ENCODE results near the gene ZNF534. TPM values are rescaled to one million over a fixed set of nuclear protein-coding genes. Genes with fewer than 3 reads are reported as not detected.

Gene ZNF534
- total and polyA plus RNA-seq, 2 of the 8 experiments (the other 6 are each of a cell fraction or from before 2014, with no cell fraction given), result not detected

- Histone ChIP-seq H2BK15ac (ENCODE audit: low read length) (no peak overlapping the region), H3K4me3 (ENCODE audit: extremely low read depth in 1 of 4, insufficient read depth in 2 of 4, low read depth in 3 of 4, low read length in 4 of 4) (no peak overlapping the region), H2BK5ac (ENCODE audit: low read depth, low read length) (no peak overlapping the region), H3K23me2 (ENCODE audit: low read depth, low read length) (no peaks in the 10 kb centered on the region), H3K27ac (ENCODE audit: low read depth, low read length) (no peak overlapping the region), H3K9me3 (ENCODE audit: insufficient read depth in 2 of 2, low read depth in 1 of 2, low read length in 1 of 2) (no peaks in the 10 kb centered on the region), H3K14ac (ENCODE audit: insufficient read length) (no peak overlapping the region), H3K4ac (replicated peaks; ENCODE audit: insufficient read length, low read depth, low read length) (no peak overlapping the region), H3K36me3 (ENCODE audit: control insufficient read depth in 2 of 4, insufficient read depth in 4 of 4, low read length in 3 of 4) (no peaks in the 10 kb centered on the region), H2AK5ac (ENCODE audit: low read depth, low read length) (no peak overlapping the region), H3K9ac (replicated peaks in 1 of 4; ENCODE audit: extremely low read depth in 1 of 4, low read depth in 3 of 4, low read length in 3 of 4) (no peak overlapping the region), H4K8ac (ENCODE audit: extremely low read depth, insufficient read depth, low read length) (no peak overlapping the region), H3K4me1 (replicated peaks in 1 of 4; ENCODE audit: control insufficient read depth in 3 of 4, insufficient read depth in 4 of 4, low read length in 3 of 4) (no peaks in the 10 kb centered on the region; a peak in 1 of 7 replicates), H2BK120ac (replicated peaks; ENCODE audit: low read depth, low read length) (no peak overlapping the region), H3K79me1 (ENCODE audit: low read depth, low read length) (no peaks in the 10 kb centered on the region), H3K27me3 (replicated peaks in 1 of 4; ENCODE audit: control insufficient read depth in 3 of 4, extremely low read depth in 1 of 4, insufficient read depth in 3 of 4, low read length in 3 of 4) (peaks cover 3 to 40% (median 27%) of the 10 kb centered on the region in 4 experiments), H3K18ac (ENCODE audit: extremely low read depth, low read length) (no peak overlapping the region), H2BK20ac (ENCODE audit: low read length) (no peak overlapping the region), H2AFZ (ENCODE audit: low read length) (no peak overlapping the region), H4K91ac (replicated peaks; ENCODE audit: insufficient read length, low read length) (no peak overlapping the region), H4K5ac (ENCODE audit: insufficient read length, low read depth, low read length) (no peak overlapping the region), H2BK12ac (ENCODE audit: low read depth, low read length) (no peak overlapping the region), H3K23ac (ENCODE audit: insufficient read length) (no peak overlapping the region), H3K4me2 (ENCODE audit: insufficient read depth in 1 of 2, low read depth in 2 of 2, low read length in 2 of 2) (no peak overlapping the region), H3K56ac (replicated peaks; ENCODE audit: insufficient read length, low read depth, low read length) (no peak overlapping the region), H3K79me2 (ENCODE audit: control insufficient read depth in 1 of 2, insufficient read depth in 2 of 2, low read length in 2 of 2) (no peaks in the 10 kb centered on the region), H4K20me1 (replicated peaks in 1 of 2; ENCODE audit: control insufficient read depth in 1 of 2, insufficient read depth in 2 of 2, low read length in 2 of 2) (peaks cover 0 to 5% of the 10 kb centered on the region in 2 experiments)
- no peak for FAIRE-seq
- ChIA-PET CTCF (ENCODE audit: partially characterized antibody) (interaction anchor here (0.9 to 1.1 kb wide), 3 partner anchors 99 to 125 kb away, joined by 3 read pairs; no protein-coding TSS in a partner anchor), POLR2A (ENCODE audit: partially characterized antibody) (no interaction called here)
- no peak for DNase-seq (ENCODE audit: low read depth in 1 of 2, low spot score in 2 of 2)
- WGBS, 2 experiments (ENCODE audit: extremely low coverage in 1 of 2, insufficient coverage in 1 of 2, insufficient read length in 1 of 2, insufficient replicate concordance in 2 of 2, low coverage in 1 of 2, low lambda C conversion rate in 2 of 2, missing lambda C conversion rate in 1 of 2), result 91% methylated on average over 6 of the region's 8 CpGs; no CpG with 5 or more reads in 1 of the 2 experiments
- TF ChIP-seq CEBPB (IDR thresholded peaks at IDR 0.05; ENCODE audit: low read depth, low read length), result no peak
- TF ChIP-seq JUN (IDR thresholded peaks at IDR 0.05; ENCODE audit: low read depth, low read length), result no peak
- TF ChIP-seq TBP (IDR thresholded peaks at IDR 0.05; ENCODE audit: low read depth, low read length), result no peak
- no peak for TF ChIP-seq FOSL1 (IDR thresholded peaks at IDR 0.05; ENCODE audit: insufficient read depth, low read depth, low read length)
- no peak for TF ChIP-seq KDM1A (IDR thresholded peaks at IDR 0.05; ENCODE audit: borderline replicate concordance, low read length)
- TF ChIP-seq CTBP2 (IDR thresholded peaks at IDR 0.05; ENCODE audit: borderline replicate concordance, insufficient read depth, insufficient read length, low read length), result no peak
- no peak for TF ChIP-seq USF2 (IDR thresholded peaks at IDR 0.05; ENCODE audit: low read length)
- TF ChIP-seq YY1 (IDR thresholded peaks at IDR 0.05; ENCODE audit: low read depth, low read length), result no peak
- no peak for TF ChIP-seq NRF1 (IDR thresholded peaks at IDR 0.05; ENCODE audit: low read depth, low read length)
- TF ChIP-seq TAF7 (optimal IDR thresholded peaks at IDR 0.05; ENCODE audit: borderline replicate concordance, low read depth, low read length), result no peak
- no peak for TF ChIP-seq TCF12 (IDR thresholded peaks at IDR 0.05; ENCODE audit: low read depth, low read length)
- no peak for TF ChIP-seq SIX5 (IDR thresholded peaks at IDR 0.05; ENCODE audit: low read depth, low read length)
- no peak for TF ChIP-seq HDAC6 (IDR thresholded peaks at IDR 0.05; ENCODE audit: low read depth, low read length)
- TF ChIP-seq CBX5 (IDR thresholded peaks at IDR 0.05; ENCODE audit: low read depth, low read length), result no peak
Measured at GRCh38 chr19:52498571-52498970, 69.6 kb downstream of the ZNF534 start.

All from H1 (cell line).